Activated gamma-delta T cell (primary cell): ENCODE measurements around the gene SLC25A12.
"Not testable (repeated sequence)": the region's sequence is repeated elsewhere in the genome, so short reads cannot be mapped to it uniquely, and the experiment has no call there.

Experiments
- DNase-seq: peaks from one replicate; lab custom pipeline; 2025; lab: John Stamatoyannopoulos, UW

The SLC25A12 gene

DNA sequence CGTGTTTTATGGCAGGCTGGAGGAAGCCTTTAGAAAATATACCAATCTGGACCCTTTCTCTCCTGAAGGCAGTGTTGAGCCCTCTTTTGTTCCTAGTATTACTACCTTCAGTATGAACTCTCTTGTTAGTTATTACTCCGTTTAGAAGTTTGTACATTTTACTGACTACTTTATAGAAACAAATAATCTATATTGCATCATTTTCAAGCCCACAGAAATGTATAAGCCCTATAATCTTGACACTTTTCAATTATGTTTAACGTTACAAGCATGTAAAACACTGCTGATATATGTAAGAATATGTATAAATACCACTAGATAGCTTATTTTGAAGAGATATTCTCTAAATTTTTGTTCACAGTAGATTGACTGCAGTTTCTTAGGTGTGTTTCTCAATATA is 64.0 kb downstream of the SLC25A12 start:
- no peak for DNase-seq

DNA sequence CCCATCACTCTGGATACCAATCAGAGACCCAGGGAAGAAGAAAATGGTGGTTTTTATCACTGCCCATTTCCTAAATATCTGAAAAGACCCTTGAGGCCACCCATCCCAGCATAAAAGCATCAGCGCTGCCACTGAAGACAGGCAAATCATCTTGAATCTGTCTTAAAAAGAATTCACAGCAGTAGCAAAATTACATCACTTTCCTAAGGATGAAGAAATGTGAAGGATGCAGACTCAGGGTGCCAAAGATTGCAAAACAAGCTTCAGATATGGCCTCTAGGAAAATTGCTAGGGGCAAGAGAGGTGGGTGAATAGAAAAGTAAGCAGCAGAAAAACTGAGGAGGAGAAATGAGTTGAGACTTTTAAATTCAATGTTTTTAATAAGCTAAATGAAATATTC is 70.0 kb downstream of the SLC25A12 start:
- DNase-seq, result no peak

- DNase-seq, result no peak
Observed at GRCh38 chr2:171822525-171823322, 71.3 kb downstream of the SLC25A12 start.

DNA sequence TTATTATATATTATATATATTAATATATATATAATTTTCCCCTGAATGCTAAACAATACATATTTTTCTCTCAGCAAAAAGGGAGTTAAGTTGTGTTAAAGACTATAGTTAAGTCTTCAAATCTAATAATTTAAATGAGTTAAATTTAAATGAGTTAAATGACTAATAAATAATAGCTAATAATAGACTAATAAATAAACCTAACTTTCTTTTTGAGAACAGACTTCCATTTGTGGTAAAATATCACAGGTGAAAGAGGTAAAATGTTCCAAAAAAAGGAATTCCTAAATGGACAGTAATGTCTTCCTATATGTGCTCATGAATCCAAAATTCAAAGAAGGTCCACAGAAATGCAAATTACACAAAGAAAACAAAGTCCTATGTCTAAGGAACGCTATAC is 74.6 kb downstream of the SLC25A12 start:
- no peak for DNase-seq

- no peak for DNase-seq
Observed at GRCh38 chr2:171814883-171815282, 79.2 kb downstream of the SLC25A12 start.

DNA sequence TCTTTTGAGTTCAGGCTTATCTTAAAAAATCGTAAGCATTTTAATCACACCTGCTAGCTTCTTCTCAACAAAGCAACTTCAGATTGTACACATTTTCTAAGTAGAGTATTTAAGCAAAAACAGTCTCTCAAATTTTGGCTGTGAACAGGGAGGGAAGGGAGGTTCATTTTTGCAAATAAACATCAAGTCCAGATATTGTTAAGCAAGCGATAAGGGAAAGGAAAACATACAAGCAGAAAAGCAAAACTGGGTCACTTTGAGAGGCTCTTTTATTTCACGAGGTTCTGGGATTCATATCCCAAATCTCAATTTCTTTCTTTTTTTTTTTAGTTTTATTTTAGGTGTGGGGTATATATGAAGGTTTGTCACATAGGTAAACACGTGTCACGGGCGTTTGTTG is 79.9 kb downstream of the SLC25A12 start:
- DNase-seq, result no peak

GRCh38 chr2:171813729-171814128 is 80.3 kb downstream of the SLC25A12 start:
- no peak for DNase-seq

GRCh38 chr2:171813126-171813525 is 80.9 kb downstream of the SLC25A12 start:
- no peak for DNase-seq

DNA sequence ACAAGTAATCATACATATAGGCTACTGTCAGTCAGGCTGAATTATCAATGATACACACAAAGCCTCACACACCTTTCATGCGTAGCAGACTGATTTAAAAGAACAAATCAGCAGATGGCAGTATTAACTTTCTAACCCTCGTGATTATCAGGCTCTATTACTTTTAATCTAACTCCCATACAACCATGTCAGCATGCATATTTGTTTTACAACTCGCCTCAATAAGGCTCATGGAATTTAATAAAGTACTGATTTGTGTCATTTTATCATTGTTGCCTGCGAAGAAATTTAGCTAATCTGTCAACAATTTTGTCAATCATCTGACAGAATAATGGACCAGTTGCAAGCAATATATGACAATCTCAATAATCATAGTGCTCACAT is 82.8 kb downstream of the SLC25A12 start:
- DNase-seq, result no peak

- no peak for DNase-seq
Observed at GRCh38 chr2:171810422-171811244, 83.4 kb downstream of the SLC25A12 start.

- not testable (repeated sequence) for DNase-seq
Observed at GRCh38 chr2:171808885-171809284, 85.2 kb downstream of the SLC25A12 start.

- no peak for DNase-seq
Observed at GRCh38 chr2:171807831-171808393, 86.1 kb downstream of the SLC25A12 start.

- DNase-seq, result no peak
Observed at GRCh38 chr2:171807119-171807518, 86.9 kb downstream of the SLC25A12 start.

- no peak for DNase-seq
Observed at GRCh38 chr2:171804456-171804855, 89.6 kb downstream of the SLC25A12 start.

GRCh38 chr2:171803757-171804156 is 90.3 kb downstream of the SLC25A12 start:
- DNase-seq, result no peak

DNA sequence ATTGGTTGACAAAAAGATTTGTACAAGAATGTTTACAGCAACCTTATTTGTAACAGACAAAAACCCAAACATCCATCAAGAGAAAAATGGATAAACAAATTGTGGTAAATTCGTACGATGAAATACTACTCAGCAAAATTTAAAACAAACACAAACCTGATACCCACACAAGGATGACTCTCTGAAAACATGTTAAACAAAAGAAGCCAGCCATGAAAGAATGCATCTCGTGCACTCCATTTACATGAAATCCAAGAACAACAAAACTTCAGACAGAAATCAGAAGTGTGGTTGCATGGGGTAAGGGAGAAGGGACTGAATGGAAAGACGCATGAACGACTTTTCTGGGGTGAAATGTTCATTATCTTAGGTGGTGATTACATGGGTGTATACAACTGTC is 93.4 kb downstream of the SLC25A12 start:
- DNase-seq, result no peak

DNA sequence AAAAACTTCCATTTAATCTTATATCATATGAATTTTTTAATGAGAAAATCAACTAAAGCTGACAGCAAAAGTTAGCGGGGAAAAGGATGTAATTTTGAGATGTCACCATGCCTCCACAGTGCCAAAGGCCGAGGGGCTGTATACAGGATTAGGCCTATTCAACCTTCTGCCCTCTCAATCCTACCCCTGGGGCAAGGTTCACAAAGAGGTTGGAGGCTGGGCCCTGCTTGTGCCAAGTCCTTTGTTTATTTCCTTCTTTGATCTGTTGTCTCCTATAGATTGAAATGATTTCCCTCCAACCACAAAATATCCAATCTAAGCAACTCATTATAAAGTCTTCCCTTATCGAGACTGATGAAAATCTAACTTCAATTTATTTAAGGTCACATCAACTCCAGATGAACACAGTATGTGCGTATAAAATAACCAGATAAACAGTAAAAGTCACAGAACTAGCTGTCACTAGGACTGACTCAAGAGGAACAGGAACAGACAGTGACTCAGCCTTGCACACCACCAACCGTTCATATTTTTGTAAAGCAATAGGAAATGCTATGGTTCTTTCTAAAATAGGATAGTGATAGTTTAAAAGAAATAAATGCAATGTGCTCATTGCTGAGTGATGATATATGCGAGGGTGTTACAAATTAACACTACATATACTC is 95.8 kb downstream of the SLC25A12 start:
- DNase-seq, result no peak

DNA sequence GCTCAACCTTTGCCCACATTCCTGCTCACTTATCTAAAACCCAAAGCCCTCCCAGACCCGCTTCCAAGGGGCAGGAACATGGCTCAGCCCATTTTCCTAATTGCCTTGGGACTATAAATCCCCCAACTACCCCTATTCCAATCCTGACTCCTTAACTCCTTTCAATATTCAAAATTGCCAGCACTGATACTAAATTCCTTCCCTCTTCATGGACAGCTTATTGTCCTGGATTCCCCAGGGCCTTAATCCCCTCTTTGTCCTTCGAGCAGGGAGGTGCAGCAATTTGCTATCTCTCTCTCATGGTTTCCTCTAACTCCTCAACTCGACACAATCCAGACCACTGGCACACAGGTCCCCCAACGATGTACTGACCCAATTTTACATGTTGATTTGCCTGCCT is 99.1 kb downstream of the SLC25A12 start:
- no peak for DNase-seq

DNA sequence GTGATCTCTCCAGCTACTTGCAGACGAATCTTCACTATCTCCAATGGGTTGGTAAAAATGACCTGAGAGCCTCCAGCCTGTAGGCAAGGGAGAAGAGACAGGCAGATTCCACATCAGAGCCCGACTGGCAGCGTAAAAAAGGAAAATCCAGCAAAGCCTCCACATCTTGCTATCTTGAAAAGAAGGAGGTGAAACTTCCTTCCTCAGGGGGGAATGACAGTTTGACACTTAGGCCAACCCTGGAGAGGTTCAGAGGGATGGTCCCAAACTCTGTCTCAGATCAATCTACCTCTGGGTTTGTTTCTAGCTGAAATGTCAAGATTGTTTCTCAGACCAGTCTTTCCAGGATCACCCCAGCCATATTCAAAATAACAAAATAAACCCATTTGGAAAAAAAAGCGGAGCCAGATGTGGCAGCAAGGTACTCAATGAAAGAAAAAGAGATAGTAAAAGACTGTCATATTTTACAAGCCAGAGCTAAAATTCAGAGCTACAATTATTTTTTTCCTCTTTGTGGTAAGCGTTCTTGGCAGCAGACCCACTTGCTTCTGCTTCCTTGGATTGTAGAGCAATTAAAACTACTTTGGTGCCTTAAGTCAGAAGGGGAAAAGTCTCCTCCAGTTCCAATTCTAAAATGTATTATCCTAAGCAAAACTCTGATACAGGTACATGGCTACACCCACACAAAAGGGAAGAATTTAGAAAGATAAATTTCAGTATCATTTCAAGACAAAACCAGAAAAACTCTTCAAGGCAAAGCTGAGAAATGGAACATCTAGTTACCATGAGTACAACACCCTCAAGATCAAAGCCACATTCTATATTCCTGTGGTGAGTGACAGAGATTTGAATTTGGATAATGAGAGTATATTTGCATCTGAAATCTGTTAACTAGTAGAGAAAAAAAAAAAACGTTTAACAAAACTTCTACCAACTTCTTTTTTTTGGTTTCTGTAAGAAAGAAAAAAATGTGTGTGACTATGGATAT is 100.1 kb downstream of the SLC25A12 start:
- no peak for DNase-seq

DNA sequence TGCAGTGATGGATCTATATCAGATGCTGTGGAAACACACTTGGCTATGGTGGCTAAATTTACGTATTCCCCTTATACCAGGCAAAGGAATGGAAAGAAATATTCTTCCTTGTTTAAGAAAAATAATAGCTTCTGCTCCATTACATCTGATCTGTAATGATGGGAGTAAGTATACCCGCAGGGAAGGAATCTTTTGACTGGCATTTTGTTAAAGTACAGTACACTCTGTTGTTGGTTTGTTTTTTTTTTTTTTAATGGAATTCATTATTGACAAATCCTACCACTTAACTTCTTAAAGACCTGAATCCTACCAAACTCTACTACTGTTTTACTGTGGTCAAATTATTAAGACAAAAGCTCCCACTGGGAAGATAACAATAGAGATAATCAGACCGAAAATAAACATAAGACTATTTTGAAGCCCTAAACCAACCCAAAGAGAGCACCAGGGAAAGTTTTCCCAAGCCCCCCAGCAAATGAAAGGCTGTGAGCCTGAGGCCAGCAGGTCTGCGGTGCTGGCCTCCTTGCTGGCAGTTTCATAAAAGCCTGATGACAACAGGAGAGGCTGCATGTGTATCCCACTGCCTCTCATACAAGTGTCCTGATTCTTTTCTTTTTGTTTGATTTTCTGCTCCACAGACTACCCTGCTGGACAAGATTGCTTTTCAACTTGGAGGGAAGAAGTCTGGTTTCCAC is 101.0 kb downstream of the SLC25A12 start:
- DNase-seq, result no peak

DNA sequence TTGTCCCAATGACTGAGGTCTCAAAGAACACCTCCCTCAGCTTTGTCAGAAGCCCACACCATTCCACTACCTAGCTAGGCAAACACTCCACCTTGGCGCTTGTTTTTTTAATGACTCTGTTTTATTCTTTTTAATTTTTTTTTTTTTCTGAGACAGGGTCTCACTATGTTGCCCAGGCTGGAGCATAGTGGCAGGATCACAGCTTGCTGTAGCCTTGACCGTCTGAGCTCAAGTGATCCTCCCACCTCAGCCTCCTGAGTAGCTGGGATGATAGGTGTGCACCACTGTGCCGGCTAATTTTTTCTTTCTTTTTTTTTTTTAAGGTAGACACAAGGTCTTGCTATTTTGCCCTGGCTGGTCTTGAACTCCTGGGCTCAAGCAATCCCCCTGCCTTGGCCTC is 101.9 kb downstream of the SLC25A12 start:
- no peak for DNase-seq
